NCI-H1048 (cell line): ENCODE data around the gene CTBP2.
"Not testable (repeated sequence)": the region's sequence is repeated elsewhere in the genome, so short reads cannot be mapped to it uniquely, and the experiment has no call there.

ENCODE experiments used
- DNase-seq: peaks from one replicate; lab custom pipeline; 2025; lab: John Stamatoyannopoulos, UW

Gene CTBP2

GRCh38 chr10:125158601-125159485 lies 1.5 kb downstream of the CTBP2 start:
- DNase-seq = no peak

GRCh38 chr10:125158275-125158600 lies 2.1 kb downstream of the CTBP2 start:
- no peak for DNase-seq

GRCh38 chr10:125157505-125157904 lies 2.9 kb downstream of the CTBP2 start:
- DNase-seq = no peak

GRCh38 chr10:125156739-125157480 lies 3.5 kb downstream of the CTBP2 start:
- DNase-seq = no peak

GRCh38 chr10:125156196-125156595 lies 4.2 kb downstream of the CTBP2 start:
- DNase-seq = no peak

- no peak for DNase-seq
Observed at GRCh38 chr10:125155101-125155500, 5.3 kb downstream of the CTBP2 start.

- no peak for DNase-seq
Observed at GRCh38 chr10:125154529-125154928, 5.8 kb downstream of the CTBP2 start.

- DNase-seq = no peak
Observed at GRCh38 chr10:125153703-125154490, 6.5 kb downstream of the CTBP2 start.

GRCh38 chr10:125152450-125153368 lies 7.7 kb downstream of the CTBP2 start:
- no peak for DNase-seq

- no peak for DNase-seq
Observed at GRCh38 chr10:125151553-125152449, 8.6 kb downstream of the CTBP2 start.

- DNase-seq = no peak
Observed at GRCh38 chr10:125151170-125151552, 9.2 kb downstream of the CTBP2 start.

- DNase-seq = not testable (repeated sequence)
Observed at GRCh38 chr10:125150376-125151083, 9.8 kb downstream of the CTBP2 start.

- no peak for DNase-seq
Observed at GRCh38 chr10:125149680-125150047, 10.7 kb downstream of the CTBP2 start.

- DNase-seq = no peak
Observed at GRCh38 chr10:125149036-125149679, 11.2 kb downstream of the CTBP2 start.

- no peak for DNase-seq
Observed at GRCh38 chr10:125148528-125148927, 11.8 kb downstream of the CTBP2 start.

- DNase-seq = no peak
Observed at GRCh38 chr10:125147971-125148439, 12.4 kb downstream of the CTBP2 start.

- no peak for DNase-seq
Observed at GRCh38 chr10:125146791-125147579, 13.4 kb downstream of the CTBP2 start.

- no peak for DNase-seq
Observed at GRCh38 chr10:125145636-125146035, 14.7 kb downstream of the CTBP2 start.
